IMR-90 (cell line): ENCODE results near the gene CCDC102B. TPM values are rescaled to one million over a fixed set of nuclear protein-coding genes. Genes with fewer than 3 reads are reported as not detected.

Source experiments
- ATAC-seq: fragments of 200-7000 bp; cut with Tn5 transposase; 2 replicates; pipeline ENCODE4 v1.9.1; 2020; ENCODE audit warnings: low read depth, mild to moderate bottlenecking, moderate library complexity
- BruUV-seq: library from RNA; stranded (reverse); fragments of 400-500 nt; replicated peaks from 2 replicates; lab custom pipeline; 2021; lab: Mats Ljungman, UMichigan
- CTCF ChIA-PET: fragments of 300-600 bp; formaldehyde crosslinking; extraction: SDS; loops from one replicate; lab custom pipeline; 2021; ENCODE audit warnings: antibody characterized with exemption; lab: Yijun Ruan, JAX
- POLR2A ChIA-PET: fragments of 300-600 bp; sonication (Branson Sonifier 250); formaldehyde crosslinking; loops from one replicate; lab custom pipeline; 2022; ENCODE audit warnings: antibody characterized with exemption; ENCODE audit not compliant: unreplicated experiment; lab: Charles Lee
- DNase-seq: peaks from one replicate; pipeline ENCODE4 v3.0.0; 2013
- H2AFZ ChIP-seq: replicated peaks from 2 replicates; pipeline ENCODE3; 2013; ENCODE audit warnings: low read length, mild to moderate bottlenecking; ENCODE audit not compliant: poor library complexity
- H2AK5ac ChIP-seq: 2 replicates; pipeline ENCODE4 v1.6.1; 2013; ENCODE audit warnings: low read depth, low read length, inconsistent platforms
- H2AK9ac ChIP-seq: replicated peaks from 2 replicates; pipeline ENCODE3; 2013; ENCODE audit warnings: mild to moderate bottlenecking, low read depth, low read length, moderate library complexity; ENCODE audit not compliant: poor library complexity
- H2BK120ac ChIP-seq: 2 replicates; pipeline ENCODE4 v1.6.1; 2013; ENCODE audit warnings: low read depth, low read length, inconsistent platforms
- H2BK15ac ChIP-seq: 3 replicates; pipeline ENCODE4 v1.6.1; 2013; ENCODE audit warnings: low read depth, low read length, inconsistent platforms
- H2BK20ac ChIP-seq: 2 replicates; pipeline ENCODE4 v1.6.1; 2013; ENCODE audit warnings: low read depth, mild to moderate bottlenecking, inconsistent platforms, low read length, moderate library complexity
- H2BK5ac ChIP-seq: 2 replicates; pipeline ENCODE4 v1.6.1; 2013; ENCODE audit warnings: mild to moderate bottlenecking, low read depth, low read length, inconsistent platforms; ENCODE audit not compliant: poor library complexity, severe bottlenecking
- H3K14ac ChIP-seq: replicated peaks from 2 replicates; pipeline ENCODE4 v1.6.1; 2013; ENCODE audit warnings: low read depth, low read length, inconsistent platforms
- H3K18ac ChIP-seq: 2 replicates; pipeline ENCODE4 v1.6.1; 2013; ENCODE audit warnings: low read depth, low read length, control low read depth
- H3K23ac ChIP-seq: 2 replicates; pipeline ENCODE4 v1.6.1; 2013; ENCODE audit warnings: low read depth, low read length, inconsistent platforms
- H3K27ac ChIP-seq: 2 replicates; pipeline ENCODE4 v1.5.1; 2013; ENCODE audit warnings: mild to moderate bottlenecking, control low read depth, low read length; ENCODE audit not compliant: insufficient read depth
- H3K27me3 ChIP-seq: 2 replicates; pipeline ENCODE4 v1.6.1; 2013; ENCODE audit warnings: low read length; ENCODE audit not compliant: control insufficient read depth, insufficient read depth
- H3K36me3 ChIP-seq: 2 replicates; pipeline ENCODE4 v1.6.1; 2013; ENCODE audit warnings: low read length, mixed read lengths; ENCODE audit not compliant: control insufficient read depth, insufficient read depth
- H3K4ac ChIP-seq: 2 replicates; pipeline ENCODE4 v1.6.1; 2013; ENCODE audit warnings: low read depth, low read length, inconsistent platforms
- H3K4me1 ChIP-seq: 2 replicates; pipeline ENCODE4 v1.6.1; 2013; ENCODE audit warnings: low read length, mixed read lengths; ENCODE audit not compliant: control insufficient read depth, insufficient read depth
- H3K4me2 ChIP-seq: 2 replicates; pipeline ENCODE4 v1.6.1; 2013; ENCODE audit warnings: low read depth, mild to moderate bottlenecking, control low read depth, low read length, moderate library complexity
- H3K4me3 ChIP-seq: 2 replicates; pipeline ENCODE4 v1.5.1; 2013; ENCODE audit warnings: low read depth, mild to moderate bottlenecking, control low read depth, low read length, moderate library complexity; ENCODE audit not compliant: insufficient read depth
- H3K56ac ChIP-seq: 2 replicates; pipeline ENCODE4 v1.6.1; 2013; ENCODE audit warnings: low read length, inconsistent platforms; ENCODE audit not compliant: insufficient read depth; ENCODE audit errors: extremely low read depth
- H3K79me1 ChIP-seq, 2 experiments: 2 replicates each; pipeline ENCODE4 v1.6.1; 2013; ENCODE audit warnings: low read length in 2 of 2, inconsistent platforms in 1 of 2, low read depth in 1 of 2
- H3K9ac ChIP-seq: 2 replicates; pipeline ENCODE4 v1.6.1; 2013; ENCODE audit warnings: low read depth, low read length, control low read depth
- H3K9me1 ChIP-seq: 2 replicates; pipeline ENCODE4 v1.6.1; 2013; ENCODE audit warnings: low read length, inconsistent platforms; ENCODE audit not compliant: insufficient read depth
- H3K9me3 ChIP-seq: 2 replicates; pipeline ENCODE4 v1.6.1; 2013; ENCODE audit warnings: low read length; ENCODE audit not compliant: control insufficient read depth, insufficient read depth
- H4K20me1 ChIP-seq: 2 replicates; pipeline ENCODE4 v1.6.1; 2013; ENCODE audit warnings: low read length, inconsistent platforms; ENCODE audit not compliant: insufficient read depth
- H4K5ac ChIP-seq: 2 replicates; pipeline ENCODE4 v1.6.1; 2013; ENCODE audit warnings: mild to moderate bottlenecking, low read depth, low read length, control low read depth
- H4K8ac ChIP-seq, 2 experiments: 2 replicates each; pipeline ENCODE4 v1.6.1; 2013; ENCODE audit warnings: low read depth in 2 of 2, low read length in 2 of 2, control low read depth in 1 of 2, inconsistent platforms in 1 of 2
- H4K91ac ChIP-seq: 2 replicates; pipeline ENCODE4 v1.6.1; 2013; ENCODE audit warnings: low read depth, low read length, inconsistent platforms; ENCODE audit not compliant: insufficient read depth
- BHLHE40 ChIP-seq: fragments of 150-350 bp; IDR thresholded peaks from 2 replicates; pipeline ENCODE4 v1.6.1; 2016; ENCODE audit warnings: mild to moderate bottlenecking, low read depth, low read length
- CEBPB ChIP-seq: IDR thresholded peaks from 2 replicates; pipeline ENCODE4 v1.6.1; 2012; ENCODE audit warnings: low read depth, low read length, improper control_type of control experiment
- CHD1 ChIP-seq: IDR thresholded peaks from 2 replicates; pipeline ENCODE4 v1.6.1; 2012; ENCODE audit warnings: low read depth, low read length, improper control_type of control experiment
- CTCF ChIP-seq: conservative IDR thresholded peaks from 2 replicates; pipeline ENCODE4 v1.5.1; 2012; ENCODE audit warnings: mild to moderate bottlenecking, low read depth, low read length, improper control_type of control experiment
- ELK1 ChIP-seq: fragments of 150-350 bp; IDR thresholded peaks from 2 replicates; pipeline ENCODE4 v1.6.1; 2016; ENCODE audit warnings: low read depth, mild to moderate bottlenecking, low read length, moderate library complexity, borderline replicate concordance
- FOS ChIP-seq: fragments of 150-350 bp; IDR thresholded peaks from 2 replicates; pipeline ENCODE4 v1.6.1; 2016; ENCODE audit warnings: low read depth, low read length
- MAFK ChIP-seq: IDR thresholded peaks from 2 replicates; pipeline ENCODE4 v1.6.1; 2012; ENCODE audit warnings: low read depth, low read length, improper control_type of control experiment
- MAZ ChIP-seq: IDR thresholded peaks from 2 replicates; pipeline ENCODE4 v1.6.1; 2012; ENCODE audit warnings: low read depth, mild to moderate bottlenecking, low read length, improper control_type of control experiment, moderate library complexity, borderline replicate concordance
- MXI1 ChIP-seq: IDR thresholded peaks from 2 replicates; pipeline ENCODE4 v1.6.1; 2012; ENCODE audit warnings: low read depth, mild to moderate bottlenecking, low read length, moderate library complexity, borderline replicate concordance
- NFE2L2 ChIP-seq: fragments of 150-350 bp; IDR thresholded peaks from 2 replicates; pipeline ENCODE4 v1.6.1; 2016; ENCODE audit warnings: low read depth, mild to moderate bottlenecking, low read length
- POLR2A ChIP-seq: IDR thresholded peaks from 2 replicates; pipeline ENCODE4 v1.6.1; 2012; ENCODE audit warnings: mild to moderate bottlenecking, low read depth, low read length
- RAD21 ChIP-seq: IDR thresholded peaks from 2 replicates; pipeline ENCODE4 v1.6.1; 2012; ENCODE audit warnings: low read length, improper control_type of control experiment
- RCOR1 ChIP-seq: IDR thresholded peaks from 2 replicates; pipeline ENCODE4 v1.6.1; 2012; ENCODE audit warnings: mild to moderate bottlenecking, low read length, improper control_type of control experiment; ENCODE audit not compliant: insufficient replicate concordance
- RFX5 ChIP-seq: IDR thresholded peaks from 2 replicates; pipeline ENCODE4 v1.8.0; 2012; ENCODE audit warnings: low read depth, mild to moderate bottlenecking, low read length, moderate library complexity
- SMC3 ChIP-seq: fragments of 150-350 bp; IDR thresholded peaks from 2 replicates; pipeline ENCODE4 v1.6.1; 2016; ENCODE audit warnings: low read depth, mild to moderate bottlenecking, antibody characterized with exemption, low read length, moderate library complexity
- USF2 ChIP-seq: fragments of 150-350 bp; IDR thresholded peaks from 2 replicates; pipeline ENCODE4 v1.6.1; 2017; ENCODE audit warnings: mild to moderate bottlenecking, antibody characterized with exemption, low read length, low read depth
- dilution Hi-C: fragments of 300-500 bp; cut with HindIII; formaldehyde crosslinking; loops from one replicate; pipeline ENCODE4 v1.14.3; 2018; ENCODE audit warnings: low sequenced_read_pairs; ENCODE audit not compliant: unreplicated experiment
- in situ Hi-C: fragments of 300-500 bp; cut with MboI; formaldehyde crosslinking; loops from 3 replicates; pipeline ENCODE4 v1.14.3; 2019; ENCODE audit warnings: low sequenced_read_pairs, inconsistent platforms, mixed read lengths
- intact Hi-C: fragments of 100-400 bp; cut with micrococcal nuclease; formaldehyde crosslinking; loops from 2 replicates; pipeline ENCODE4 v1.10.0; 2022
- polyA plus RNA-seq, 3 experiments: library from polyadenylated mRNA; depleted of rRNA; stranded (reverse); fragments of >200 nt; gene quantifications; 2 replicates each; pipeline ENCODE4 v1.2.3, GENCODE V29; 2012; ENCODE audit warnings: low replicate concordance in 1 of 3
- total RNA-seq: library from RNA; depleted of rRNA; stranded (reverse); fragments of >200 nt; gene quantifications from 2 replicates; pipeline ENCODE4 v1.2.3, GENCODE V29; 2012

CCDC102B gene
- total and polyA plus RNA-seq, 2 of the 4 experiments (the other 2 are of a cell fraction): 0.54 to 1.4 TPM

- Histone ChIP-seq H2BK5ac (no peak overlapping the region), H2AFZ (no peak overlapping the region), H3K4me1 (peaks cover 3% of the 10 kb centered on the region), H3K36me3 (no peaks in the 10 kb centered on the region), H2BK15ac (no peak overlapping the region), H3K9me1 (peaks cover 2% of the 10 kb centered on the region; the same call in 1 of the 2 replicates), H3K4me2 (no peak overlapping the region), H3K79me1 (no peaks in the 10 kb centered on the region), H3K9ac (no peak overlapping the region), H3K4ac (no peak overlapping the region), H3K56ac (no peak overlapping the region), H2AK5ac (no peak overlapping the region), H3K14ac (no peak overlapping the region), H3K27me3 (no peaks in the 10 kb centered on the region), H2AK9ac (no peak overlapping the region), H4K91ac (no peak overlapping the region), H3K4me3 (no peak overlapping the region), H4K20me1 (no peaks in the 10 kb centered on the region), H2BK120ac (no peak overlapping the region), H3K9me3 (no peaks in the 10 kb centered on the region), H2BK20ac (no peak overlapping the region), H4K8ac (no peak overlapping the region), H3K18ac (no peak overlapping the region), H4K5ac (no peak overlapping the region), H3K27ac (no peak overlapping the region), H3K23ac (no peak overlapping the region)
- dilution Hi-C loops (no loop called here), intact Hi-C loops (no loop called here), in situ Hi-C loops (no loop called here)
- ChIA-PET CTCF (no interaction called here), POLR2A (no interaction called here)
- ATAC-seq (no peak), DNase-seq (no peak)
- TF ChIP-seq POLR2A: no peak
- TF ChIP-seq RCOR1: no peak
- TF ChIP-seq FOS: no peak
- no peak for TF ChIP-seq MAZ
- TF ChIP-seq NFE2L2: no peak
- TF ChIP-seq CEBPB: no peak
- TF ChIP-seq BHLHE40: no peak
- TF ChIP-seq RFX5: no peak
- TF ChIP-seq SMC3: no peak
- TF ChIP-seq RAD21: no peak
- no peak for TF ChIP-seq USF2
- TF ChIP-seq CHD1: no peak
- TF ChIP-seq MAFK: no peak
- TF ChIP-seq MXI1: no peak
- TF ChIP-seq CTCF: no peak
- no peak for TF ChIP-seq ELK1
- BruUV-seq: no TSS peak
Measured at GRCh38 chr18:68793951-68794350, 3.9 kb upstream of the CCDC102B start.
